GM19193 (cell line): ENCODE results near the gene ERF.

Experiments used
- POLR2A ChIP-seq: IDR thresholded peaks from 4 replicates; pipeline ENCODE4 v1.6.1; 2011; ENCODE audit not compliant: insufficient read depth, insufficient read length; ENCODE audit errors: extremely low read depth

The ERF gene

DNA sequence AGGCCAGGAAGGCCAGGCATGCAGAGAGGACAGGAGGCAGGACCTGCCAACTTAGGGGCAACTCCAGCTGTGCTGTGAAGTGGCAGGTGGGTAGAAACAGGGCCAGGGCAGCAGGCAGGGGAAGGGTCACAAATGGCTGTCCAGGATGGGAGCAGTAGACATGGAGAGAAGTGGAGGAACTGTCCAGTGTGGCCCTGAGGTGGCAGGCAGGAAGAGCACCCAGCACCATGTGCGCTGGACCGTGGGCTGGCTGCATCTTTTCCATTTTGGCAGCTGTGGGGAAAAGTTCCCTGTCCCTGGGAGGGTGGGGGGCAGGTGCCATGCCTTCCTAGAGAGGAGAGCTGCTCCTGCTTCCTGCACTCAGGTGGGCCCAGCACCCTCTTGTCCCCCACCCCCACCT lies 51.2 kb downstream of the ERF start:
- TF ChIP-seq POLR2A = no peak

DNA sequence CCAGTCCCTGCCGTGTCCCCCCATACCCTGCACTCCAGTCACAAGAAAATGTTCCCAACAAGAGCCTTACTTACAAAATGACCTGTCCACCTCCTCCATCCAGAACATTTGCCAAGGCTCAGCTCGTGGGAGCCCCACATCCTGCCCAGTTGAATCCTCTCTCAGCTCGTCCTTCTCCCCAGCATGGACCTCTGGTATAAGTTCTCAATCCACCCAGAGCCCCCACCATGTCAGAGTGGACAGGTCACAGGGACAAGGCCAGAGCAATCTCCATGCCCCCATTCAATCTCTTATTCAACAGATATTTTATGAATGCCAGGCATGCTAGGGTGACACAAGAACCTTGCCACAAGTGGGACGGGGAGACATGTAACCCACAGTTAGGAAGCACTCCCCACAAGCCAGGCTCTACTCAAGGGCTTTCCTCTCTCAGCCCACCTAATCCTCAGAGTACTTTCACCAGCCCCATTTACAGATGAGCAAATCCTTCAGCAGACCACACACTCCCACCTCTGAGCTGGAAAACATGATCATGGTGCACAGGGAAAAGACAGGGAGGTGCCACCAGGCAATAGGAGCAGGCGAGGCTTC lies 52.5 kb downstream of the ERF start:
- TF ChIP-seq POLR2A = no peak

DNA sequence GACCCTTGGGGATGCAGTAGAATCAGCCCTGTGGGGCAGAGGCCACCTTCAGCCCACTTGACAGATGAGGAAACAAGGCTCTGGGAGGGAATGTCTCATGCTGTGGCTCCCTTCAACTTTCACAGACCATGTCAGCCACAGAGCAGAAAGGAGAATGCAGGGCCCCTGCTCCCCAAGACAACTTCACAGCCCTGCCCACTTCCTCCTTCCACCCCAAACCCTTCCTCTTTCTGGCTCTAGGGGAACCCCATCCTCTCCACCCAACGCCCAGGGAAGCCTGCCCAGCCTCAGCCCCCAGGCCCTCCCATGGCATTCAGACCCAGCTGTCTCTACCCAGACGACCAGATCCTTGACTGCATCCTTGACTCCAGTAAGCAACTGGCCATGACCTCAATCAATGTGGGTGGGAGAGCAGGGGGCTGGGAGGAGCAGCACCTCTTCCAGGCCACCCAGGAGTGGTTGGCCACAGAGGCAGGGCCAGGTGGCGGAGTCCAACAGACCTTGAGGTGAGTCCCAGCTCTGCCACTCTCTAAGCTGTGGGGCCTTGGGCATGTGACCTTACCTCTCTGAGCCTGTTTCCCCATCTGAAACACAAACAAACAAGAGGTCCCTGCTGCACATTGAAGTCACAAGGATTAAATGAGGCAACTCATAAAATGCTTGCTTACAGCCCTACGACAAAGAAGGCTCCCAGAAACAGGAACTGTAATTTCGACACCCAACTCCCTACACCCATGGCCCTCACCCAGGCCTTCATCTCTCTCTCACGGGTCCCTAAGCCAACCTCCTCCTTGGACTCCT lies 53.2 kb downstream of the ERF start:
- peak; percentile 57 for TF ChIP-seq POLR2A

DNA sequence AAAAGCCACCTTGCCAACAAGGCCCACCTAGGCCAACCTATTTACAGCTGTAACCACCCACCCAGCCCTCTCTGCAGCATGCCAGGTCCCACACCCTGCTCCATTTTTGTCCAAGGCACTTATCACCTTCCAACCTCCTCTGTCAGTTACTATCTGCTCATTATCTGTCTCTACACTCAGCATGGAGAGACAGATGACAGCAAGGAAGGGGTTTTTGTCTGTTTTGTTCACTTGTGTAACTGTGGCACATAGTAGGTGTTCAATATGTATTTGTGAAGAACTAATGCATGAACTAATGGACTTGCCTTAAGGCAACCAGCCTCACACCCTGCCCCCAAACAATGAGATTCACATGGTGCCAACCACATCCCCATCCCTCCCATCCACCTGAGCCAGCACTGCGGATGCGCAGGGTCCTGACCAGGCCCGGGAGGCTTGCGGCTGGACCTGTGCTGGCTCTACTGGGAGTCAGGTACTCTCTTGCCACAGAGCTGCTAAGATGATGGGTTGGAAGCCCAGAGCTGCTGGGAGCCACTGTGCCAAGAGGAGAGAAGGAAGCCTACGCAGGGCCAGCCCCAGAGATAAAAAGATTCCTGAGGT lies 54.7 kb downstream of the ERF start:
- TF ChIP-seq POLR2A = no peak

DNA sequence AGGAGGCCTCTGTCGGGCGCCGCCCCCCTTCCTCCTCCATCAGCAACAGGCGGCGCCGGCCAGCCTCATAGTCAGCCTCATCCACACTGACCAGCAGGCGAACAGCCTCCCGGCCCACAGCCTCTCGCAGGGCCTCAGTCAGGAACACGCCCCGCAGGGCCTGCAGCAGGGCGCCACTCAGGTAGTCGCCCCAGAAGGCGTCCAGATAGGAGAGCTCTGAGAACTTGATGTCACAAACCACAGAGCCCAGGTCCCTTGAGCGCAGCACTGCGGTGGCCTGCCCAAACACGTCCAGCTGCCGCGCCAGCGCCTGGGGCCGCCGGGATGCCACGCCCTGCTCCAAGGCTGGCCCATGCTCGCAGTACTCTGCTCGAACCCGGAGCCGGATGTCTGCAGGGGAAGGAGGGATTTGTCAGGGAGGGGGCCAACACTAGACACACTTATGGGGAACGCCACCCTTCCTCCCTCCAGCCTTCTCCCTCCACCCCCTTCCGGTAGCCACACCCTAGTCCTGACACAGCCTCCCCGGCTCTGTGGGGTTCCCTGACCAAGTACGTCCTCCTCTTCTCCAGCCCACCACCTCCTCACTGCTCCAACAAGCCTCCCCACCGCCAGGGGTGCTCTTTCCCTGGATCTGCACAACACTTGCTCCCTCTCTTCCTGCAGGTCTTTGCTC lies 55.4 kb downstream of the ERF start:
- TF ChIP-seq POLR2A = peak; percentile 46

DNA sequence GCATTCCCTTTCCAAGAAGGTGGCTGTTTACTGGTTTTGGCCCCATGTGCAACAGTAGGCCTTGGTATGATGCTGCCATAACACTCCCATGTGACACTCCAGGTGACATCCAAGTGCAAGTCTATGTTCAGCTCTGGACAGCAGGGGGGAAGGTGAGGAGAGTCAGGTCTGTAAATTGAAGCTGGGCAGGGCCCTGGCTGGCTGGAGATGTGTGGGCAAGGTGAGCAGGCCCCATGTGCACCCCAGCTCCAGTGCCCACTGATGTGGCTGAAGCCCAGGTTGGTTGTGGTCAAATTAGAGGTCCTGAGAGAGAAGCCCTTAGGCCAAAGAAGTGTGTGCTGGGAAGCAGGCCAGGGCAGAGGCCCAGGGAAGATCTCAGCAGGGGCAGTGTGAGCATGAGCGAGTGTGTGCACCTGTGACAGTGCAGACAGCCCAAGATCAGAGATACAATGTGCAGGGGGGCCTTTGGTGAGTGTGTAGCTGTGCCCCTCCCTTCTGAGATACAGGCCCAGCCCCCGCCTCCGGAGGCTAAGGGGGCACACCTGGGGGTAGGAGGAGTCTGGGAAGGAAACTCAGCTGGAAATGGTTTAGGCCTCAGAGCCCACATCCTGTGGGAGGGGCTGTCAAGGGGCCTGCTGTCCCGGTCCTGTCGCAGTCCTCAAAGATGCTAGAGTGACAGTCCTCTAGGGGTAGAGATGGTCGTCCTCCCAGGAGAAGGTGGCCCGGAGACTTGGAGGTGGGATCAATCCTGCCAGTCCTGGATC lies 56.1 kb downstream of the ERF start:
- TF ChIP-seq POLR2A = peak; percentile 47
